HG02678 (cell line): ENCODE measurements around the gene APMAP.
"Not testable (repeated sequence)": the region's sequence is repeated elsewhere in the genome, so short reads cannot be mapped to it uniquely, and the experiment has no call there.

Experiments
- ATAC-seq: cut with Tn5 transposase; IDR thresholded peaks from one replicate; pipeline ENCODE4 v1.9.1; 2021; ENCODE audit warnings: mild to moderate bottlenecking, moderate library complexity; ENCODE audit not compliant: unreplicated experiment

Gene APMAP

DNA sequence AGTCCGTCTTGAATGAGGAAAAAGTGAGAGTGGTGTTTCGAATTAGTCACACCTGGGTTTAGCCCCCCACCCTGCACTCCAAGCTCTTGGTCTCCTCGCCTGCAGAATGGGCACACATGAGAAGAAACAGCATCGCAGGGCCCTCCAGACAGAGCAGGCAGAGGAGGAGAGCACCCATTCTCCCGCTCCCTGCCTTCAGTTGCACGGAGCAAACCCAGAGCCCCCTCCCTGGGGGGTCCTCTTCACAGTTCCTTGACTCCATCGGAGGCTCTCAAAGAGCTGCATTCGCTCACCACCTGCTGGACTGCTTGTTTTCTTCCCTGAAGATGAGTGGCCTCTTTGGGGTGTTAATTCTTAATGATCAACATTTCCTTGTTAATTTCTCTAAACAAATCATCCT is 38.4 kb downstream of the APMAP start:
- no peak for ATAC-seq

DNA sequence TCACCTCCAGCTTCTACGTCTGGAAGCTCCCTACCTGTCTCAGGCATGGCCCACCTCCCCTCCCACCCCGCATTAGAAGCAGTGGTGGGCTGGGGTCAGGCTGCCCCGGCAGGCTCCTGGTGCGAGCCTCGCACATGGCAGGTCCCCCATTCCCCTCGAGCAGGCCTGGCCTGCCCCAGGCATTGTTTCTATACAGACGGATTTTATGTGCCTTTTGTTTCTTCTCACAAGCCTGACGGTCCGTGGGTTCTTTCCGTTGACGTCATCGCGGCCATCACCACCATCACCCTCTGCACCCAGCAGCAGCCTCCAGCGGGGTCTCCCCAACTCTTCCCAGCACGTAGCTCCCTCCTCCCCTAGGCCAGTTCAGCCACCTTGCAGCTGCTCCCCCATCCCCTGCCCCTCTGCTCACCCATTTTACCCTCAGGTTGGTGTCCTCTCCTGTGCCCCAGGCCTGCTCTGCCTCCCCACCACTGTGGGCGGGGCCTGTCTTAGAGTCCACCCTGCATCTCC is 38.9 kb downstream of the APMAP start:
- ATAC-seq = no peak

DNA sequence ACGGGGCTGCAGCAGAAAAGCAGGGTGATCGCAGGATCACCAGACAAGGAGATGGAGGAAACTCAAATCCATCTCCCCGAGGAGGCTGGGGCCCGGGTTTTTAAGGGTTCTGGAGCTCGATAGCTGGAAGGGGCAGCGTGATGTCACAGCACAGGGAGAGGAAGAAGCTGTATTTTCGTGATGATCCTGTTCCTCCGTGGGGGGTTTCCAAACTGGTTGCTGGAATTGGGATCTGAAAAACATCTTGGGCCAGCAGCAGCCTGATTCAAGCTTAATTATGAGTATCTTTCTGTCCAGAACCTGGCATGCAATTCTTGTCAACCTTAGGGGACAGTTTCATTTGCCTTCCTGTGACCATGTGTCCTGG is 39.4 kb downstream of the APMAP start:
- no peak for ATAC-seq

DNA sequence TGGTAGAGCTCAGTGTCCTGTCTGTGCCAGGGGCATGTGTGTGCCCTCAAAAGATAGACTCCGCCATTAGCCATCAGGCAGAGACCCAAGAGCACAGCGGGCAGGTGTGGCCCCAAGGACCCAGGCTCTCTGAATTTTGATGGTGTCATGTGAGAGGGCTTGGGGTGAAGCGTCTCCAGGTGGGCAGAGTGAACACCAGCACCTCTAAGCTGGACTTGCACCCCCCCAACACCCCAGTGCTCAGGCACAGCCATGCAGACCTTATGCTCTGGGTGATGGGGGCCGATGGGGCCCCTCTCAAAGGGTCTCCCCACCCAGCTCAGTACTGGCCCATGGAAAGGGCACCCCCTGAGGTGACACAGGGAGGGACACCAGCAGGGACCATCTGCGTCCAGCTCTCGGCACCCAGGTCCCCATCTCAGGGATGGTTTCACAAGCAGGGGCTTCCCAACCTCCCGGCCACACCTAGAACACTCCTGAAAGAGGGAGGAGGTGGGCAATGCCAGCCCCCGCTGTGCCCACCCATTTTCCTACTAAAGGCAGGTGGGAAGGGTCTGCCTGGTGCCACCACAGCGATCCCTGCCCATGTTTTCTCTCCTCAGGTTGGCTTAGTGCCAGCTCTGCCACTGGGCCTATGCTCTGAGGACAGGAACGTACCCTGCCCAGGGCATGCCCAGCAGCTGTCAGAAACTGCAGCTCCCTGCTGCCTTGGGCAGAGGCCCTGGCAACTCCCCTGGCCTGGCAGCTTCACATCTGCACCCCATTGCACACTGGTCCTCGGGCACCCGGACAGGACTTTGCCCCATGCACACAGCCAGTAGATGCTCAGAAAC is 40.0 kb downstream of the APMAP start:
- ATAC-seq = no peak

- no peak for ATAC-seq
Observed at GRCh38 chr20:24951536-24952083, 40.9 kb downstream of the APMAP start.

- no peak for ATAC-seq
Observed at GRCh38 chr20:24950836-24951525, 41.6 kb downstream of the APMAP start.

DNA sequence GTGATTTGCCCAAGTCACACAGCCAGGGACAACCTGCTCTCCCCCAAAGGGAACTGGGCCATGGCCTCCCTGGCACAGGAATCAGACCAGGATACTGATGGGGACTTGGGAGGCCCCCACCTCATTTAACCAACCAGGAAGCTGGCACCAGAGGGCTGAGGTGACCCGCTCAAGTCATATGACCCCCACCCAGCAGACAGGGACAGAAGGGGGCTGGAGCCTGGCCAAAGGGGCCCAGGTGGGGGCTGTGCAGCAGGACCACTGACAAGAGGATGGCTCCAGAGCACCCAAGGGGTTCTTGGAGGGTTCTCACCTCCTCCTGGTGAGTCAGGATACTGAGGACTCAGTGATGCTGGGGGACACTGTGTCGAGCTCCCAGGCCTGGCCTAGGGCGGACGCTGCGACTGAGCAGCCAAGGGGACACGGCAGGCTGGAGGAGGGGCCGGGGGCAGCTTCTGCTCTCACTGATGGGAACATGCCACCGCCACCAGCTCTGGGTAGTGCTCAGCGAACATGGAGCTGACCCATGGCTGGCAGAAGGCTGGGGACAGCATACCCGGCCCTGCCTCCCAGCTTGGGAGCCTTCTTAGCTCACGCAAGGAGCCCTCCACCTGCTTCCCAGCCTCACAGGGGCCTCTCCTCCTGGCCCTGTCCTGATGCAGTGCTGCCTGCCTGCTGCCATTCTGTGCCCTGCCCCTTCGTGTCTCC is 42.3 kb downstream of the APMAP start:
- ATAC-seq = no peak

- no peak for ATAC-seq
Observed at GRCh38 chr20:24949756-24950127, 42.8 kb downstream of the APMAP start.

- peak; percentile 67 for ATAC-seq
Observed at GRCh38 chr20:24948939-24949679, 43.4 kb downstream of the APMAP start, which contains the start of gene CST7. Gene CST7 (plus strand): TSS chr20:24949269. CDS start chr20:24949506, 237 bp downstream.

GRCh38 chr20:24948396-24948938 is 44.1 kb downstream of the APMAP start:
- not testable (repeated sequence) for ATAC-seq

- not testable (repeated sequence) for ATAC-seq
Observed at GRCh38 chr20:24946376-24946775, 46.2 kb downstream of the APMAP start.

DNA sequence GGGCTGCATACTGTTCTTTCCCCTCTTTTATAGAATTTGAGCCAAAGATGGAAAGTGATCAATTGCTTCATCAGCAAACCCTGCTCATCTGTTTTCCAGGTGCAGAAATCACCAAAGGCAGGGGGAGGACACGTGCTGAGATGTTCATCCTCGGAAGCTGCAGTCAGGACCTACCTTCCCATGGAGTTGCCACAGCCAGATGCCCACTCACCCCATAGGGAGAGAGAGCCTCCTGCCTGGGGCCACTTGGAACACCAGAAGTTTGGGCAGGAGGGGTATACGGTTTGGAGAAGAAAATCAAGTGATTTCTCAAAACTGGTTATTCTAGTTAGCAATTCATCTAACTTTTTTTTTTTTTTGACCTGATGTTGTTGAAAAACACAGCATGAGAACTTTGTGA is 48.8 kb downstream of the APMAP start:
- ATAC-seq = no peak

GRCh38 chr20:24943196-24943595 is 49.4 kb downstream of the APMAP start:
- no peak for ATAC-seq

GRCh38 chr20:24942679-24943078 is 49.9 kb downstream of the APMAP start:
- no peak for ATAC-seq

DNA sequence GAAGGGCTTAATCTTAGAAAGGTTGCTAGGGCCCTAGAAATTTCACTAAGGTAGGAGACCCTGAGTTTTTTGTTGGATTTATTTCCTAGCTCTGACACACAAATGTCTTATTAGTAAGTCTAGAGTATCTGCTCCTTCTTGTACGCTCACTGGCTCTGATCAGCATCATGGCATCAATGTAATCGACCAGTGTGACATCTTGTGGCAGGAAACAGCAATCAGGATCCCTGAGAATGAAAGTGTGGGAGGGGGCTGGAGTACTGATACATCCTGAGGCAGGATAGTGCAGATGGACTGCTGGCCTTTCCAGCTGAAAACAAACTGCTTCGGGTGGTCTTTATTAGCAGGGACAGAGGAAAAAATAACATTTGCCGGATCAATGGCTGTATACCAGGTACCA is 53.5 kb downstream of the APMAP start:
- no peak for ATAC-seq

DNA sequence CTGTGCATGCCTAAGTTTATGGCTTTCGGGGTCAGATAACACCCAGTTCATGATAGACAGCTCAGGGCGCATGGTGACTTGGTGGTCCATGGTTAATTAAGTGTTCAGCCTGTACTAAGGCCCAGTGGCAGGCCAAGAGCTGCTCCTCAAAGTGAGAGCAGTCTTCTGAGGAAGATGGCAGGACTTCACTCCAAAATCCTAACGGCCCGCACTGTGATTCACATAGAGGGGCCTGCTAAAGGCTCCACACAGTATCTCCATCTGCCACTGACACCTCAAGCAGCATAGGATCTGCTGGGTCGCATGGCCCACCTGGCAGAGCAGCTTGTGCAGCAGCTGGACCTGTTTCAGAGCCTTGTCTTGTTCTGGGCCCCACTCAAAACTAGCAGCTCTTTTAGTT is 54.1 kb downstream of the APMAP start:
- no peak for ATAC-seq

DNA sequence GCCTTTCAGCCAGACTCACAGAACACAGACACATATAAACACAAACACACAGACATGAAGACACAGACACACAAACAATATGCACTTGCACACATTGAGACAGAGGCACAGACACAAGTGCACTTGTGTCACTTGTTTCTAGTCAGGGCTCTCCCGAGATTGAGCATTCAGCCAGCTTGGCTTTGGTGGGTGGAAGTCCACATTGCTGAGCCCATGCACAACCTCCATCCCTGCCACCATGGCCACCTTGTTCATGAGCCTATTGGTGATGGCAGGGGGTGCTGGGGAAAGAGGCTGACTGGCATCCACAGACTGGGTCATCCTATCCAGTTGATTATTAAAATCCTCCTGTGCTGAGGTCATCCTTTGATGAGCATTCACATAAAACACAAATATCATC is 55.0 kb downstream of the APMAP start:
- ATAC-seq = no peak

GRCh38 chr20:24936526-24937407 is 55.8 kb downstream of the APMAP start:
- ATAC-seq = no peak
